Transverse colon (tissue), 4 donors: ENCODE data around the gene NAP1L5.

Experiments used
- POLR2A ChIP-seq: fragments of 450-650 bp; IDR thresholded peaks from one replicate; pipeline ENCODE4 v1.6.1; 2016; ENCODE audit warnings: antibody characterized with exemption, mild to moderate bottlenecking, moderate library complexity
- POLR2AphosphoS5 ChIP-seq, 3 donors: sonication (generic); formaldehyde crosslinking; IDR thresholded peaks; one replicate each; pipeline ENCODE4 v1.6.1; 2016; ENCODE audit warnings: antibody characterized with exemption in 3 of 3
- TF ChIP-seq, protein P1 (sequence below), 5 experiments: fragments of 200-600 bp in 3 of 5; fragments of 450-650 bp in 2 of 5; sonication (generic) in 3 of 5; IDR thresholded peaks; 1 replicate in 2 of 5; 2 replicates in 3 of 5; pipeline ENCODE4 v1.5.1; 2016 to 2017; ENCODE audit warnings: antibody characterized with exemption in 5 of 5, inconsistent platforms in 3 of 5, mild to moderate bottlenecking in 2 of 5, moderate library complexity in 1 of 5

DNA sequence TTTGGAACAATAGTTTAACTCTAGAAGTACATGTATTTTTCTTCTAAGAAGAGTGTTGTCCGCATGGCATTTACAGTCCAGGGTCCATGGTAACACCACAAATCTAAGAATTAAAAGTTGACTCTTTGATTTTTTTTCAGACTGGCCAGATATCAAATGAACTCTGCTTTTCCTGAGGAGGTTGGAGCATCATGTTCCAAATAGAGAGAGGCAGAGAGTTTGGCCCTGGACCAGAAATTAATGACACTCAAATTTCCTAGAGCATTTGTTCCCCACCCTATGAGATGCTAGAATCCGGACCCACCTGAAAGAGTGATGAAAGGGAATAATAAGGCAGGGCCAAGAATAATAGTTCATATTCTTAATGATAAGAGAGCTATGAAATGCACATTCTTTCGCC is 47.0 kb upstream of the NAP1L5 start:
- TF ChIP-seq, protein P1, sequence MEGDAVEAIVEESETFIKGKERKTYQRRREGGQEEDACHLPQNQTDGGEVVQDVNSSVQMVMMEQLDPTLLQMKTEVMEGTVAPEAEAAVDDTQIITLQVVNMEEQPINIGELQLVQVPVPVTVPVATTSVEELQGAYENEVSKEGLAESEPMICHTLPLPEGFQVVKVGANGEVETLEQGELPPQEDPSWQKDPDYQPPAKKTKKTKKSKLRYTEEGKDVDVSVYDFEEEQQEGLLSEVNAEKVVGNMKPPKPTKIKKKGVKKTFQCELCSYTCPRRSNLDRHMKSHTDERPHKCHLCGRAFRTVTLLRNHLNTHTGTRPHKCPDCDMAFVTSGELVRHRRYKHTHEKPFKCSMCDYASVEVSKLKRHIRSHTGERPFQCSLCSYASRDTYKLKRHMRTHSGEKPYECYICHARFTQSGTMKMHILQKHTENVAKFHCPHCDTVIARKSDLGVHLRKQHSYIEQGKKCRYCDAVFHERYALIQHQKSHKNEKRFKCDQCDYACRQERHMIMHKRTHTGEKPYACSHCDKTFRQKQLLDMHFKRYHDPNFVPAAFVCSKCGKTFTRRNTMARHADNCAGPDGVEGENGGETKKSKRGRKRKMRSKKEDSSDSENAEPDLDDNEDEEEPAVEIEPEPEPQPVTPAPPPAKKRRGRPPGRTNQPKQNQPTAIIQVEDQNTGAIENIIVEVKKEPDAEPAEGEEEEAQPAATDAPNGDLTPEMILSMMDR (IDR thresholded peaks at IDR 0.05) = no peak
- no peak for TF ChIP-seq POLR2A
- no peak for TF ChIP-seq POLR2AphosphoS5 (IDR thresholded peaks at IDR 0.05)
